HepG2 (cell line): ENCODE results near the gene CFL1. TPM values are rescaled to one million over a fixed set of nuclear protein-coding genes. Genes with fewer than 3 reads are reported as not detected.

Source experiments
- AGO2 ChIP-seq: fragments of 200-400 bp; formaldehyde crosslinking; optimal IDR thresholded peaks from 2 replicates; pipeline ENCODE3; 2017; ENCODE audit warnings: mild to moderate bottlenecking, low read depth, low read length, moderate library complexity
- ATM ChIP-seq: fragments of 450-650 bp; IDR thresholded peaks from 2 replicates; pipeline ENCODE4 v1.7.1; 2017; ENCODE audit warnings: mild to moderate bottlenecking, borderline replicate concordance
- BHLHE40 ChIP-seq: IDR thresholded peaks from 2 replicates; pipeline ENCODE4 v1.6.1; 2011; ENCODE audit warnings: low read length, improper control_type of control experiment
- ELF3 ChIP-seq: IDR thresholded peaks from 2 replicates; pipeline ENCODE4 v1.6.1; 2016; ENCODE audit warnings: missing genetic modification reagents, missing compliant biosample characterization
- LCORL ChIP-seq, 2 experiments: fragments of 450-650 bp in 1 of 2; sonication (generic) in 1 of 2; formaldehyde crosslinking in 1 of 2; IDR thresholded peaks; 2 replicates each; pipeline versions ENCODE4 v1.5.0 to v1.6.1; 2017 to 2020; ENCODE audit warnings: antibody characterized with exemption in 1 of 2, missing genetic modification reagents in 1 of 2
- MEF2D ChIP-seq: sonication (generic); formaldehyde crosslinking; IDR thresholded peaks from 2 replicates; pipeline ENCODE4 v1.5.1; 2020; ENCODE audit warnings: mild to moderate bottlenecking, missing genetic modification reagents
- MTA1 ChIP-seq: sonication (generic); formaldehyde crosslinking; IDR thresholded peaks from 2 replicates; pipeline ENCODE4 v1.4.0; 2020; ENCODE audit warnings: missing genetic modification reagents, mild to moderate bottlenecking, borderline replicate concordance
- MYC ChIP-seq: sonication (generic); formaldehyde crosslinking; IDR thresholded peaks from 2 replicates; pipeline ENCODE4 v1.9.0; 2021; ENCODE audit warnings: missing genetic modification reagents, borderline replicate concordance
- PHF5A ChIP-seq: IDR thresholded peaks from one replicate; pipeline ENCODE4 v1.6.1; 2018; ENCODE audit warnings: low read depth, missing genetic modification reagents; ENCODE audit not compliant: unreplicated experiment
- PRPF4 ChIP-seq: fragments of 200-400 bp; formaldehyde crosslinking; IDR thresholded peaks from 2 replicates; pipeline ENCODE4 v1.6.1; 2016; ENCODE audit warnings: low read length, low read depth; ENCODE audit not compliant: poor library complexity, severe bottlenecking
- REL ChIP-seq: sonication (generic); formaldehyde crosslinking; conservative IDR thresholded peaks from 2 replicates; pipeline ENCODE4 v1.8.0; 2022; ENCODE audit warnings: mild to moderate bottlenecking, missing genetic modification reagents, moderate library complexity
- TBX3 ChIP-seq: fragments of 450-650 bp; IDR thresholded peaks from 2 replicates; pipeline ENCODE4 v1.6.1; 2017; ENCODE audit warnings: antibody characterized with exemption, mild to moderate bottlenecking, inconsistent platforms, borderline replicate concordance
- ZMYM3 ChIP-seq: sonication (generic); formaldehyde crosslinking; IDR thresholded peaks from 2 replicates; pipeline ENCODE4 v1.5.1; 2020; ENCODE audit warnings: mild to moderate bottlenecking, missing genetic modification reagents
- ZMYM4 ChIP-seq: sonication (generic); formaldehyde crosslinking; IDR thresholded peaks from 2 replicates; pipeline ENCODE4 v1.8.1; 2023; ENCODE audit warnings: mild to moderate bottlenecking, missing genetic modification reagents
- ZNF124 ChIP-seq: sonication (generic); formaldehyde crosslinking; IDR thresholded peaks from 2 replicates; pipeline ENCODE4 v1.4.0; 2020; ENCODE audit warnings: missing genetic modification reagents
- ZNF282 ChIP-seq: fragments of 450-650 bp; IDR thresholded peaks from 2 replicates; pipeline ENCODE4 v1.6.1; 2018; ENCODE audit not compliant: partially characterized antibody
- ZNF670 ChIP-seq: sonication (generic); formaldehyde crosslinking; IDR thresholded peaks from 2 replicates; pipeline ENCODE4 v1.8.0; 2022; ENCODE audit warnings: mild to moderate bottlenecking, missing genetic modification reagents, borderline replicate concordance
- polyA plus RNA-seq, 8 experiments: library from polyadenylated mRNA; depleted of rRNA in 3 of 8; stranded (reverse) in 7 of 8; unstranded in 1 of 8; fragments of >200 nt; fragmentation: Illumina TruSeq in 4 of 8; extraction: Trizol in 4 of 8; gene quantifications; 2 replicates each; pipeline versions ENCODE4 v1.2.1 to v1.2.3, GENCODE V29; 2011 to 2016; ENCODE audit warnings: low read depth in 4 of 8, missing spikeins in 1 of 8, mixed read lengths in 1 of 8; ENCODE audit not compliant: insufficient read depth in 1 of 8
- total RNA-seq, 5 experiments: library from RNA; depleted of rRNA; stranded (reverse); fragments of >200 nt; fragmentation: Illumina TruSeq; extraction: Trizol; gene quantifications; 2 replicates each; pipeline ENCODE4 v1.2.3, GENCODE V29; 2016; ENCODE audit warnings: low read depth in 1 of 5
- TF ChIP-seq, protein P1 (sequence below): sonication (generic); formaldehyde crosslinking; IDR thresholded peaks from 2 replicates; pipeline ENCODE4 v1.4.0; 2020; ENCODE audit warnings: missing genetic modification reagents
- TF ChIP-seq, protein P2 (sequence below): sonication (generic); formaldehyde crosslinking; IDR thresholded peaks from 2 replicates; pipeline ENCODE4 v1.5.0; 2020; ENCODE audit warnings: mild to moderate bottlenecking, missing genetic modification reagents, borderline replicate concordance
- TF ChIP-seq, protein P3 (sequence below): IDR thresholded peaks from 2 replicates; pipeline ENCODE4 v1.6.1; 2018; ENCODE audit warnings: missing genetic modification reagents
- TF ChIP-seq, protein P4 (sequence below): IDR thresholded peaks from 2 replicates; pipeline ENCODE4 v1.6.1; 2016; ENCODE audit warnings: mild to moderate bottlenecking

CFL1 gene
- total and polyA plus RNA-seq, 2 of the 13 experiments (the other 11 are each of a cell fraction or from before 2014, with no cell fraction given): 379 to 383 TPM

DNA sequence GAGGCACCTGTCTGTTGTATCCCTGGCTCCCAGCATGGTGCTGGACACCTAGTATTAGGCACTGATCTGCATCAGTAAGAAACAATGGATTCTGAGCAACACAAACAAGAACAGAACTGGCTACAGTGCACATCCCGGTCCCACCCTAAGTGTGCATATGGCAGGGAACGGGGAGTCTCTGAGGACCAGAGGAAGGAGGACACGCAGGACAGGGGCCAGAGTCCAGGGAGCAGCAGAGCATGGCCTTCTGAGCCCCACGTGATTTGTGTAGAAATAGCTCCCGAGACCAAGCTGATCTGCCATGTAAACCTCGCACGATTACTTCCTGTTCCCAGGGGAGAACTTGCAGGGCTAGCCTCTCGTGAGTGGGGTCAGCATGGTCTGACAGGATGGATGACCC is 36.9 kb downstream of the CFL1 start (continued):
- TF ChIP-seq LCORL (IDR thresholded peaks at IDR 0.05) (no peak), LCORL (CRISPR knock-in tag; IDR thresholded peaks at IDR 0.05) (no peak), PHF5A (CRISPR knock-in tag) (no peak), ZNF282 (no peak), BHLHE40 (peak; percentile 34; the same call in 1 of the 2 replicates), ELF3 (CRISPR knock-in tag) (peak; percentile 88), TBX3 (no peak), ATM (no peak), ZNF670 (CRISPR knock-in tag) (no peak), MYC (CRISPR knock-in tag) (peak; percentile 62), MEF2D (CRISPR knock-in tag) (0 out of 2 replicates have a peak, but pooled peaks have one; percentile 37), PRPF4 (no peak), REL (CRISPR knock-in tag) (no peak), MTA1 (peak; percentile 35; the same call in 1 of the 2 replicates), ZNF124 (CRISPR knock-in tag) (no peak), ZMYM4 (peak; percentile 42; the same call in 1 of the 2 replicates), AGO2 (no peak), ZMYM3 (CRISPR knock-in tag) (peak; percentile 71; the same call in 1 of the 2 replicates)
- TF ChIP-seq, protein P1, sequence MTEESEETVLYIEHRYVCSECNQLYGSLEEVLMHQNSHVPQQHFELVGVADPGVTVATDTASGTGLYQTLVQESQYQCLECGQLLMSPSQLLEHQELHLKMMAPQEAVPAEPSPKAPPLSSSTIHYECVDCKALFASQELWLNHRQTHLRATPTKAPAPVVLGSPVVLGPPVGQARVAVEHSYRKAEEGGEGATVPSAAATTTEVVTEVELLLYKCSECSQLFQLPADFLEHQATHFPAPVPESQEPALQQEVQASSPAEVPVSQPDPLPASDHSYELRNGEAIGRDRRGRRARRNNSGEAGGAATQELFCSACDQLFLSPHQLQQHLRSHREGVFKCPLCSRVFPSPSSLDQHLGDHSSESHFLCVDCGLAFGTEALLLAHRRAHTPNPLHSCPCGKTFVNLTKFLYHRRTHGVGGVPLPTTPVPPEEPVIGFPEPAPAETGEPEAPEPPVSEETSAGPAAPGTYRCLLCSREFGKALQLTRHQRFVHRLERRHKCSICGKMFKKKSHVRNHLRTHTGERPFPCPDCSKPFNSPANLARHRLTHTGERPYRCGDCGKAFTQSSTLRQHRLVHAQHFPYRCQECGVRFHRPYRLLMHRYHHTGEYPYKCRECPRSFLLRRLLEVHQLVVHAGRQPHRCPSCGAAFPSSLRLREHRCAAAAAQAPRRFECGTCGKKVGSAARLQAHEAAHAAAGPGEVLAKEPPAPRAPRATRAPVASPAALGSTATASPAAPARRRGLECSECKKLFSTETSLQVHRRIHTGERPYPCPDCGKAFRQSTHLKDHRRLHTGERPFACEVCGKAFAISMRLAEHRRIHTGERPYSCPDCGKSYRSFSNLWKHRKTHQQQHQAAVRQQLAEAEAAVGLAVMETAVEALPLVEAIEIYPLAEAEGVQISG (CRISPR knock-in tag): peak; percentile 25; the same call in 1 of the 2 replicates
- TF ChIP-seq, protein P2, sequence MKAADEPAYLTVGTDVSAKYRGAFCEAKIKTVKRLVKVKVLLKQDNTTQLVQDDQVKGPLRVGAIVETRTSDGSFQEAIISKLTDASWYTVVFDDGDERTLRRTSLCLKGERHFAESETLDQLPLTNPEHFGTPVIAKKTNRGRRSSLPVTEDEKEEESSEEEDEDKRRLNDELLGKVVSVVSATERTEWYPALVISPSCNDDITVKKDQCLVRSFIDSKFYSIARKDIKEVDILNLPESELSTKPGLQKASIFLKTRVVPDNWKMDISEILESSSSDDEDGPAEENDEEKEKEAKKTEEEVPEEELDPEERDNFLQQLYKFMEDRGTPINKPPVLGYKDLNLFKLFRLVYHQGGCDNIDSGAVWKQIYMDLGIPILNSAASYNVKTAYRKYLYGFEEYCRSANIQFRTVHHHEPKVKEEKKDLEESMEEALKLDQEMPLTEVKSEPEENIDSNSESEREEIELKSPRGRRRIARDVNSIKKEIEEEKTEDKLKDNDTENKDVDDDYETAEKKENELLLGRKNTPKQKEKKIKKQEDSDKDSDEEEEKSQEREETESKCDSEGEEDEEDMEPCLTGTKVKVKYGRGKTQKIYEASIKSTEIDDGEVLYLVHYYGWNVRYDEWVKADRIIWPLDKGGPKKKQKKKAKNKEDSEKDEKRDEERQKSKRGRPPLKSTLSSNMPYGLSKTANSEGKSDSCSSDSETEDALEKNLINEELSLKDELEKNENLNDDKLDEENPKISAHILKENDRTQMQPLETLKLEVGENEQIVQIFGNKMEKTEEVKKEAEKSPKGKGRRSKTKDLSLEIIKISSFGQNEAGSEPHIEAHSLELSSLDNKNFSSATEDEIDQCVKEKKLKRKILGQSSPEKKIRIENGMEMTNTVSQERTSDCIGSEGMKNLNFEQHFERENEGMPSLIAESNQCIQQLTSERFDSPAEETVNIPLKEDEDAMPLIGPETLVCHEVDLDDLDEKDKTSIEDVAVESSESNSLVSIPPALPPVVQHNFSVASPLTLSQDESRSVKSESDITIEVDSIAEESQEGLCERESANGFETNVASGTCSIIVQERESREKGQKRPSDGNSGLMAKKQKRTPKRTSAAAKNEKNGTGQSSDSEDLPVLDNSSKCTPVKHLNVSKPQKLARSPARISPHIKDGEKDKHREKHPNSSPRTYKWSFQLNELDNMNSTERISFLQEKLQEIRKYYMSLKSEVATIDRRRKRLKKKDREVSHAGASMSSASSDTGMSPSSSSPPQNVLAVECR (CRISPR knock-in tag): peak; percentile 32; the same call in 1 of the 2 replicates
- TF ChIP-seq, protein P3, sequence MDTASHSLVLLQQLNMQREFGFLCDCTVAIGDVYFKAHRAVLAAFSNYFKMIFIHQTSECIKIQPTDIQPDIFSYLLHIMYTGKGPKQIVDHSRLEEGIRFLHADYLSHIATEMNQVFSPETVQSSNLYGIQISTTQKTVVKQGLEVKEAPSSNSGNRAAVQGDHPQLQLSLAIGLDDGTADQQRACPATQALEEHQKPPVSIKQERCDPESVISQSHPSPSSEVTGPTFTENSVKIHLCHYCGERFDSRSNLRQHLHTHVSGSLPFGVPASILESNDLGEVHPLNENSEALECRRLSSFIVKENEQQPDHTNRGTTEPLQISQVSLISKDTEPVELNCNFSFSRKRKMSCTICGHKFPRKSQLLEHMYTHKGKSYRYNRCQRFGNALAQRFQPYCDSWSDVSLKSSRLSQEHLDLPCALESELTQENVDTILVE (CRISPR knock-in tag): 0 out of 2 replicates have a peak, but pooled peaks have one; percentile 15
- TF ChIP-seq, protein P4, sequence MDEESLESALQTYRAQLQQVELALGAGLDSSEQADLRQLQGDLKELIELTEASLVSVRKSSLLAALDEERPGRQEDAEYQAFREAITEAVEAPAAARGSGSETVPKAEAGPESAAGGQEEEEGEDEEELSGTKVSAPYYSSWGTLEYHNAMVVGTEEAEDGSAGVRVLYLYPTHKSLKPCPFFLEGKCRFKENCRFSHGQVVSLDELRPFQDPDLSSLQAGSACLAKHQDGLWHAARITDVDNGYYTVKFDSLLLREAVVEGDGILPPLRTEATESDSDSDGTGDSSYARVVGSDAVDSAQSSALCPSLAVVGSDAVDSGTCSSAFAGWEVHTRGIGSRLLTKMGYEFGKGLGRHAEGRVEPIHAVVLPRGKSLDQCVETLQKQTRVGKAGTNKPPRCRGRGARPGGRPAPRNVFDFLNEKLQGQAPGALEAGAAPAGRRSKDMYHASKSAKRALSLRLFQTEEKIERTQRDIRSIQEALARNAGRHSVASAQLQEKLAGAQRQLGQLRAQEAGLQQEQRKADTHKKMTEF (CRISPR knock-in tag): no peak
